Stimulated activated naive B cell treated with anti-CD40 and anti-IgM and Interleukin-4, amounts not matched to agents 10 μg/mL and 1 μg/mL and 100 μg/mL, for 72 hours (primary cell): ENCODE data around the gene FCGR2B.
A peak's percentile ranks its signal among the peaks of the same experiment; 100 is the strongest.
"Not testable (repeated sequence)": the region's sequence is repeated elsewhere in the genome, so short reads cannot be mapped to it uniquely, and the experiment has no call there.

Experiments used
- ATAC-seq, 2 donors: fragments of 150-1000 bp; cut with Tn5 transposase; replicated peaks; 2 replicates each; pipeline ENCODE4 v1.10.0; 2021; ENCODE audit warnings: moderate library complexity in 1 of 2
- DNase-seq: peaks from one replicate; pipeline ENCODE4 v3.0.0; 2021
- H3K27ac Mint-ChIP-seq: one replicate; pipeline ENCODE4 v1.8.0; 2022; ENCODE audit warnings: mild to moderate bottlenecking, mixed read lengths
- H3K27me3 Mint-ChIP-seq, 2 donors: one replicate each; pipeline ENCODE4 v1.8.0; 2022; ENCODE audit warnings: mixed read lengths in 2 of 2
- H3K36me3 Mint-ChIP-seq, 2 donors: one replicate each; pipeline ENCODE4 v1.8.0; 2022; ENCODE audit warnings: mixed read lengths in 2 of 2, mild to moderate bottlenecking in 1 of 2
- H3K4me1 Mint-ChIP-seq, 2 donors: one replicate each; pipeline ENCODE4 v1.8.0; 2022; ENCODE audit warnings: mixed read lengths in 2 of 2, mild to moderate bottlenecking in 1 of 2
- H3K4me3 Mint-ChIP-seq, 2 donors: one replicate each; pipeline ENCODE4 v1.8.0; 2022; ENCODE audit warnings: mild to moderate bottlenecking in 2 of 2, mixed read lengths in 2 of 2, moderate library complexity in 1 of 2
- H3K9me3 Mint-ChIP-seq, 2 donors: one replicate each; pipeline ENCODE4 v1.8.0; 2022; ENCODE audit warnings: mixed read lengths in 2 of 2, mild to moderate bottlenecking in 1 of 2

The FCGR2B gene

DNA sequence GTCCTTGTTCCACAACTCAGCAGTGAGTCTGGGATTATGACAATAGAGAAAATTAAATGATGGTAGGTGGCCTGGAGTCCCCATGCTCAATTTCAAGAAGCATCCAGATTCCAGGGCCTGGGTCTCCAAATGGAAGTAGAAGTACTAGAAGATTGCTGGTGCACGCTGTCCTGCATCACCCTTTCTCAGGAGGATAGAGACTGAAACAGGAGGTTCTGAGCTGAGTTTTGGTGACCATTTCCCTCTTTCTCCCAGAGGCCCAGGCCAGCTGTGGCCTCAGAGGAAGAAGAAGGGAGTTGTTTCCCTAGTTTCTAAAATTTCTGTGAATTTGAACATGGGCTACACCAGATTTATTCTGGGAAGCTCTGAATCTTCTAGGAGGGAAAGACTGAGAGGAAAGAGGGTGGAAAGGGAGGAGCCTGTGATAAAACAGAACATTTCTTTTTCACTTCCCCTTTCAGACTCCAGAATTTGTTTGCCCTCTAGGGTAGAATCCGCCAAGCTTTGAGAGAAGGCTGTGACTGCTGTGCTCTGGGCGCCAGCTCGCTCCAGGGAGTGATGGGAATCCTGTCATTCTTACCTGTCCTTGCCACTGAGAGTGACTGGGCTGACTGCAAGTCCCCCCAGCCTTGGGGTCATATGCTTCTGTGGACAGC, at the start of gene FCGR2B:
Gene FCGR2B, plus strand, starts transcription at position 460 of the 656 bp plus-strand sequence. Its CDS starts 99 bp downstream, at position 559.
- DNase-seq, H3K4me3 Mint-ChIP-seq, H3K27me3 Mint-ChIP-seq, H3K36me3 Mint-ChIP-seq, H3K27ac Mint-ChIP-seq, H3K9me3 Mint-ChIP-seq, H3K4me1 Mint-ChIP-seq: not testable (repeated sequence)
- peak; percentile 74 to 82 for ATAC-seq

DNA sequence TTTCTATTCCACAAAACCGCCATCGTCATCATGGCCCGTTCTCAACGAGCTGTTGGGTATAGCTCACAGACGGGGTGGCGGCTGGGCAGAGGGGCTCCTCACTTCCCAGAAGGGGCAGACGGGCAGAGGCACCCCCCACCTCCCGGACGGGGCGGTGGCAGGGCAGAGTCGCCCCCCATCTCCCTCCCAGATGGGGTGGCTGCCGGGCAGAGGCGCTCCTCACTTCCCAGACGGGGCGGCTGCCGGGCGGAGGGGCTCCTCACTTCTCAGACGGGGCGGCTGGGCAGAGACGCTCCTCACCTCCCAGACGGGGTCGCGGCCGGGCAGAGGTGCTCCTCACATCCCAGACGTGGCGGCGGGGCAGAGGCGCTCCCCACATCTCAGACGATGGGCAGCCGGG, 46.5 kb upstream of the FCGR2B start:
- H3K4me1 Mint-ChIP-seq, result peaks cover 11 to 13% of the 10 kb centered on the region in 2 donors
- H3K27me3 Mint-ChIP-seq, H3K4me3 Mint-ChIP-seq, DNase-seq, ATAC-seq, H3K9me3 Mint-ChIP-seq, H3K27ac Mint-ChIP-seq, H3K36me3 Mint-ChIP-seq: not testable (repeated sequence)

DNA sequence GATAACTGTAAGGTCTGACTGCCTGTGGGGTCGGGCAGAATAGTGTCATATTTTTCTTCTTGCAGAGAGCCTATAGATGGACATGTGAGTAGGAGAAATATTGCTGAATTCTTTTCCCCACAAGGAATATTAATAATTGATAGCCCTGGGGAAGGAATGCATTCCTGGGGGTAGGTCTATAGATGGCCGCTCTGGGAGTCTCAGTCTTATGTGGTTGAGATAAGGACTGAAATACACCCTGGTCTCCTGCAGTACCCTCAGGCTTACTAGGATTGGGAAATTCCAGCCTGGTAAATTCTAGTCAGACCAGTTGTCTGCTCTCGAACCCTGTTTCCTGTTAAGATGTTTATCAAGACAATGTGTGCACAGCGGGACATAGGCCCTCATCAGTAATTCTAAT, 44.4 kb upstream of the FCGR2B start:
- not testable (repeated sequence) for ATAC-seq, H3K27me3 Mint-ChIP-seq, H3K9me3 Mint-ChIP-seq, H3K27ac Mint-ChIP-seq, H3K36me3 Mint-ChIP-seq, H3K4me3 Mint-ChIP-seq, DNase-seq
- H3K4me1 Mint-ChIP-seq, result peaks cover 11 to 23% of the 10 kb centered on the region in 2 donors

DNA sequence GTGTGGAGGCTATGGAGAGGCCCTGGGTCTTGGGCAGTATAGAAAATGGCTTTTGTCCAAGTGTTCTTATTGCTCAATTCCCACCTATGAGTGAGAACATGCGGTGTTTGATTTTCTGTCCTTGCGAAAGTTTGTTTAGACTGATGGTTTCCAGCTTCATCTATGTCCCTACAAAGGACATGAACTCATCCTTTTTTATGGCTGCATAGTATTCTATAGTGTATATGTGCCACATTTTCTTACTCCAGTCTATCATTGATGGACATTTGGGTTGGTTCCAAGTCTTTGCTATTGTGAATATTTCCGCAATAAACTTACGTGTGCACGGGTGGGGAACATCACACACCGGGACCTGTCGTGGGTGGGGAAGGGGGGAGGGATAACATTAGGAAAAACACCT, 42.5 kb upstream of the FCGR2B start:
- H3K4me3 Mint-ChIP-seq, H3K36me3 Mint-ChIP-seq, H3K27ac Mint-ChIP-seq, ATAC-seq, H3K9me3 Mint-ChIP-seq, DNase-seq, H3K27me3 Mint-ChIP-seq: not testable (repeated sequence)
- H3K4me1 Mint-ChIP-seq, result peaks cover 15 to 25% of the 10 kb centered on the region in 2 donors

DNA sequence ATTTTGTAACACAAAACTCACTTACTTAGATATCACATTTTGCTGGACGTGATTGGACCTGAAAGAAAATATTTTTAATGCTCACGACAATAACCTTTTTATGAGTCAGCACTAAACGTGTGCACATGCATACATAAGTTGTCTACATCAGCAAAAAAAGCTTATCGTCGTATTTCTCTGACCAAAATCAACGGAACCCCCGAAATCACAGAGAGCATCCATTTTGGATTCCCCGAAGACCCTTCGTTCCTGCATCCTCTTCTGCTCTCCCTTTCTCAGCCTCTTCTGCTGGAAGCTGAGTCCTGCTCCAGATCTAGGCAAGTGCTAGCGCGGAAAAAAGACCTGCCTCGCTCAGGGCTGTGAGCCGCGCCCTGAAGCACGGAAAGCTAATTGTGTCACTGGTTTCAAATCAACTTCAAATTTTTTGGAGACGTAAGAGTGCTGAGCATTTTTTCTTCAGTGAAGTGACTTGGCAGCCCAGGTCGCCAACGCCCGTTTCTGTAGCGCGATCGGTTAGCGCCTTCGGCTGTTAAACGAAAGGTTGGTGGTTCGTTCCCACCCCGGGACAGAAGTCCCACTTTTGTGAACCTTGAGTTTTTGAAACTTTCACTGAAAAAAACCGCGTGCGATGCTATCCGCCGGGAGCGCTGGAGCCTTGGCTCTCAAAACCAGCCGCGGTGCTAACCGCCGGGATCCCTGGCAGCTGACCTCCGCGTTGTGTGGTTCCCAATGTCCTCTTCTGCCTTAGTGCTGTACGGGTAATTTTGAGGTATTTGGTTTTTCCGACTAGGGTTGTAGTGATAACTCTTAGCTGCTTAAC, 41.6 kb upstream of the FCGR2B start:
- not testable (repeated sequence) for H3K9me3 Mint-ChIP-seq, H3K27me3 Mint-ChIP-seq, H3K36me3 Mint-ChIP-seq
- peak overlapping the region; percentile 89 to 96 for H3K4me3 Mint-ChIP-seq
- peaks cover 17 to 28% of the 10 kb centered on the region in 2 donors for H3K4me1 Mint-ChIP-seq
- DNase-seq (peak; percentile 77), ATAC-seq (peak; percentile 68 to 75)
- peak overlapping the region; percentile 99 for H3K27ac Mint-ChIP-seq

DNA sequence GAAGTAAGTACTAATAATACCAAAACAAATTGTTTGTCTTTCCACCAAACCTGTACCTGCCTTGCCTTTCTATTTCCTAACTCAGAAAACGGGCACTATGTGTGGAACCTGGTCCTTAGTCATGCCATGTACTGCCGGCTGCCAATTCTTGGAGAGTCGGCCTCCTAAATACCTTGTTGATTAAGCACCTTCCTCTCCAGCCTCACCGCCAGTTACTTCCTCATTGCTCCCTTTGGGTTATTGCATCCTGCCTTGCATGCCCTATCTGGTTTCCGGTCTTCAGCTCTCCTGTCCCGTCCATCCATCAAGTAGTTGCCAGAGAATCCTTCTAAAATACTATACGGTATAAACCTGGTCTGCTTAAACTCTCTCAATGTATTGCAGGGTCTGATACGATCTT, 40.9 kb upstream of the FCGR2B start:
- not testable (repeated sequence) for H3K9me3 Mint-ChIP-seq, H3K36me3 Mint-ChIP-seq, DNase-seq, H3K27me3 Mint-ChIP-seq
- ATAC-seq, result peak; percentile 38 to 43
- H3K4me3 Mint-ChIP-seq, result peak overlapping the region; percentile 51 to 89
- peaks cover 20 to 33% of the 10 kb centered on the region in 2 donors for H3K4me1 Mint-ChIP-seq
- H3K27ac Mint-ChIP-seq, result peak overlapping the region; percentile 84

DNA sequence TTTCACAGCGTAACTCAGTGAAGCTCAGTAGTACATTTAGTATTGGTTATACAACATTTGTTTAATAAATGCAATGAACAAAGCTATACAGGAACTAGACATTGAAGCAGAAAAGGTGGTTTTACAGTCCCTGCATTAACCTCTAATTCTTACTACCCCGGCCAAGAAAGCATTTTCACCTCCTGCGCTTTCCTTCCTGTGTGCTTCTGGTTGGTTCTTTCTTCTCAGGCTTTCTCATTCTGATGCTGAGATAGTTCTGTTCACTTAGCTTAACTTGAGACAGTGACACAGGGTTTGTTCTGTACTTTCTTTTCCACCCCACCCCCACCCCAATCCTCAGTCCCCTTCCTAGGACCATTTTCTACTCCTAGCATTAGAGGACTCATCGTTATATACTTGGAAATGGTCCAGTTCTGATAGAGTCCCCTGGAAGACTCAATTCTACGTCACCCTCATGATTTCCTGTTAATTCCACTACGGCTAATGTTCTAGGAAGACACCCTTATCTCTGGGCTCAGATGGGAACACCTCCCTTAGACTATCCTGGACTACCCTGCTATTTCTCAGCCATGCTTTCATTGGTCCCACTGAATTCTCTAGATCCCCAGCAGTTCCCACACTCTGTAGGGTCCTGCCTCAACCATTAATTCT, 39.4 kb upstream of the FCGR2B start:
- not testable (repeated sequence) for H3K9me3 Mint-ChIP-seq, H3K36me3 Mint-ChIP-seq, H3K27ac Mint-ChIP-seq, DNase-seq, H3K4me3 Mint-ChIP-seq, H3K27me3 Mint-ChIP-seq
- peak; percentile 54 to 64 for ATAC-seq
- H3K4me1 Mint-ChIP-seq, result peaks cover 20 to 33% of the 10 kb centered on the region in 2 donors

DNA sequence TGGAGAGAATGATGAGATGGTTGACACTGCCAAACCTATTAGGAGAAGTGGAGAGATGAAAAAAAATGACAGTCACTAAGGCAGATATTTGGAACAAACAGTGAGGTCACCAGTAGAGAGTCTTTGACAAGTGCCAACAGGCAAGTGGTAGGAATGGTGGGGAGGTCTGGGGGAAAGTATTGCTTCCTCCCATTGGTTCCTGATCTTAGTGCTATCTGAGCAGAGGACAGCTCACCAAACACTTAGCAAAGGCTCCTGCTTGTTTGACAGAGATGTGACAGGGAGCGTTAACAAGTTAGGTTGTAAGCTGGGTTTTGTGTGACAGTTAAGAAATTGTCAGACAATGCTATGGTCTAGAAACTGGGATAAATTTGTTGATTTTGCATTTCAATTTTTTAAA, 38.3 kb upstream of the FCGR2B start:
- not testable (repeated sequence) for H3K27me3 Mint-ChIP-seq, H3K9me3 Mint-ChIP-seq, H3K36me3 Mint-ChIP-seq, DNase-seq, H3K27ac Mint-ChIP-seq, H3K4me3 Mint-ChIP-seq, ATAC-seq
- H3K4me1 Mint-ChIP-seq, result peaks cover 20 to 33% of the 10 kb centered on the region in 2 donors

DNA sequence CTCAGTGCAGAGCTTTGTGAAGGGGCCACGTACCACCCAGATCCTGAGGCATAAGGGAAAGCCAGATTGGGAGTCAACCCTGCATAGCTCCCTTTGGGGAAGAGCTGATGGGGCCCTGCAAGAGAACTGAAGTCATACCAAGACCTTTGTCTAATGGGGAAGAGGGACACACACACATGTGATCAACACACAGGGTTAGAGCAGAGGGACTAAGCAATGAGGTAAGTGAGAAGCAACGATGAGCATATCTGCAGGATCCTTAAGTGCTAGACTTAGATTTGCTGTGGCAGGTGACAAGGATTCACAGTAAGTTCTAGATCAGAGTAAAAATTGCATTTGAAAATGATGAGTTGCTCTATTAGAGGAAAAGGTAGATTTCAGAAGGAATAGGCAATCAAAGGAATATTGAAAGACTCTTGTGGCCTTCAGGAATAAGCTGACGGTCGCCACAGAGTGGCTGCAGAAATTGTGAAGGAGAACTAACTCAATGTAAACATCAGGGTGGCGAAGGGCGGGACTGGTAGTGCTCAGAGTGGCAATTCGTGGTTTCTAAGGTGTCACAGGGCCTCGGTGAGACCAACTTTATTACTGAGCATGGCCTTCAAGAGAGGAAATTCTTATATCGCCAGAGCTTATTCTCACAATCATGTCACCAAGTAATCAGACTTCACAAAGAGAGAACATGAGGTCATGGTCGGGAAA, 36.3 kb upstream of the FCGR2B start:
- not testable (repeated sequence) for H3K36me3 Mint-ChIP-seq, H3K27ac Mint-ChIP-seq, H3K9me3 Mint-ChIP-seq, DNase-seq, H3K27me3 Mint-ChIP-seq, H3K4me3 Mint-ChIP-seq
- ATAC-seq, result peak; percentile 38 to 56
- peaks cover 15 to 28% of the 10 kb centered on the region in 2 donors for H3K4me1 Mint-ChIP-seq

DNA sequence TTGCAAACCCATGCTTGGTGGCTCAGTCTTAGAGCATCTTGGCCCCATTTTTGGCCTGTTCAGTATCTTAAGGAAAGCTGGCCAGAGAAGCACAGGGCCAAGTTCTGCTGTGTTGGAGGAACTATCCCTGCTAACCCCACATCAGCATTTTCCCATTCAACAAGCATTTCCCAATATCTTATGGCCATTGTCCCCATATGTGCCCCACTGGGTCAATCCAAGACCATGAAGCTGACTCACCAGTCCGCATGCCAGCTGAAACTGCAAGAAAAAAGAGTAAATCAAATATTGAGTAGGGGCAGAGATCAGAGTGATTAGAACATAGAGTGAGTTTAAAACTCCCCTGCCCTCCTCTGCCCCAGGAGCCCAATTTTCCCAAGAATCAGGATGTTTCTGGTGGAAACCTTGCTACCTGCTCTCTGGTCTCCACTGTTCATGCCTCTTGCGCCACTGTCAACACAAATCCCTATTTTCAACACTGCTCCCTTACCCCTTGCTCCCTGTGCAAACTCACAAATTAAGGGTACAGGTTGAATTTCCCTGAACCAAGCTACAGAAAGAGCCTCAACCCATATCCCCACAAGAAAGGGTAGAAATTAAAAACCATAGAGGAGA, 32.7 kb upstream of the FCGR2B start:
- not testable (repeated sequence) for ATAC-seq, H3K4me1 Mint-ChIP-seq, H3K36me3 Mint-ChIP-seq, H3K9me3 Mint-ChIP-seq, DNase-seq, H3K27ac Mint-ChIP-seq, H3K27me3 Mint-ChIP-seq, H3K4me3 Mint-ChIP-seq

DNA sequence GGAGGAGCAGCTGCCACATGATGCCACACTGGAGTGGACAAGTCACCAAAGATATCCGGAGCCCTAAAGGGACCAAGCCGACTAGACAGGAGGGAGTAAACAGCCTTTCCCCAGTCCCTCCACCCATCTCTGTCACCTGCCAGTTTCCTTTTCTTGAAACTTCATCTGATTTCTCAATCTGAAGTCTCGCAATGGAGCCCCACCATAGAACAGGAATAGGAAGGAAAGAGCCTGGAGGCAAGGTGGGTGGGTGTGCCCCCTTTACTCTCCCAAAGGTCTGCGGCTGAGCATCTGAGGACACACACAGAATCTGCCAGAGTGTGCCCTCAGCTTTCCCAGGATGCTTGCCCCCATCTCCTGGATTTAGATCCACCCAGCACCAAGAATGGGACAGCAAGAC, 31.9 kb upstream of the FCGR2B start, which contains the start of gene FCGR3B:
Gene FCGR3B, minus strand, starts transcription at position 101 of the 400 bp plus-strand sequence. Its CDS starts 82 bp downstream, at position 19.
- Mint-ChIP-seq H3K4me1 (peaks cover 5 to 8% of the 10 kb centered on the region in 2 donors), H3K9me3 (no peaks in the 10 kb centered on the region), H3K27me3 (peaks cover 0 to 3% of the 10 kb centered on the region in 2 donors), H3K27ac (no peak within 1 kb of the TSS), H3K36me3 (no peaks in the 10 kb centered on the region), H3K4me3 (no peak within 1 kb of the TSS)
- no peak for DNase-seq
- no peak for ATAC-seq

DNA sequence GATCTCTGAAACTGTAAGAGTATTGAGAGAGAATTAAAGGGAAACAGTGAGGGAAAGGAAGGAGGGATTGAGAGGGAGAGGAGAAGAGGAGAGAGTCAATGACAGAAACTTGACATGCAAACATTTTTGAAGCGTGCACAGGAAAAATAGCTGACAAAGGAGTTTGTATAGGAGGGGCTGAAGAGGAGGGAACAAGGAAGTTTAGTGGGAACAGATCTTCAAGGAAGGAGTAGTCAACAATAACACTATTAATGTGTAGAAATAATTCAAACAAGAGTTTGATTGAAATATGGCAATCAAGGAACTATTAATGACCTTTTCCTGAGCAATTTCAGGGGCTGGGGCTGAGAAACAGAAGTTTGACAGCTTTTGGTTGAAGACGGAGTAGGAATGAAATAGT, 27.9 kb upstream of the FCGR2B start:
- H3K9me3 Mint-ChIP-seq, H3K36me3 Mint-ChIP-seq, H3K27me3 Mint-ChIP-seq, H3K27ac Mint-ChIP-seq, DNase-seq, H3K4me1 Mint-ChIP-seq, H3K4me3 Mint-ChIP-seq, ATAC-seq: not testable (repeated sequence)

DNA sequence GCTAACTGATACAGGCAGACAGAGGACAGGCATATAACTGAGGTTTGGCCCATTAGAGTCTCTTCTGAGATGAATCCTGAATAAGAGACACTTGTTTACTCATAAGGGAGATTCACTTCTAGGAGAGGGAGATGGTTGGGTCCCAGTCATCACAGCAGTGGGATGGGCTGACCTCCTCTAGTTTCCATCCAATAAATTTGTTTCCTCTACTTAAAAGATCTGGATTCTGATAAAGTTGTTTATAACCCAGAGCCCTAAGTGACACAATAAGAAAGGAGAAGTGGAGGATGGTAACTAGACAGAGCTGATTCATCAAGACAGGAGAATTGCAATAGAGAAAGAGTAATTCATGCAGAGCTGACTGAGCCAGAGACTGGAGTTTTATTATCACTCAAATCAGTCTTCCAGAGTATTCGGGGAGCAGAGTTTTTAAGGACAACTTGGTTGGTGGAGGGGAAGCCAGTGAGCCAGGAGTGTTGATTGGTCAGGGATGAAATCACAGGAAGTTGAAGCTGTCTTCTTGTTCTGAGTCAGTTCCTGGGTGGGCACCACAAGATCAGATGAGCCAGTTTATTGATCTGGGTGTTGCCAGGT, 26.7 kb upstream of the FCGR2B start:
- ATAC-seq, result peak; percentile 60 to 92
- not testable (repeated sequence) for H3K36me3 Mint-ChIP-seq, H3K27me3 Mint-ChIP-seq, DNase-seq, H3K4me3 Mint-ChIP-seq, H3K4me1 Mint-ChIP-seq, H3K9me3 Mint-ChIP-seq
- peak overlapping the region; percentile 37 for H3K27ac Mint-ChIP-seq
